PC-3 (cell line): ENCODE results near the gene FBXW2.

Experiments
- EZH2phosphoT487 ChIP-seq: fragments of 300-600 bp; sonication (generic); IDR thresholded peaks from 2 replicates; pipeline ENCODE4 v1.6.1; 2018; ENCODE audit warnings: mild to moderate bottlenecking, antibody characterized with exemption, low read length, borderline replicate concordance
- TF ChIP-seq, protein P1 (sequence below): fragments of 300-600 bp; sonication (generic); conservative IDR thresholded peaks from 2 replicates; pipeline ENCODE4 v1.5.1; 2017; ENCODE audit warnings: antibody characterized with exemption, low read depth, mild to moderate bottlenecking, low read length

DNA sequence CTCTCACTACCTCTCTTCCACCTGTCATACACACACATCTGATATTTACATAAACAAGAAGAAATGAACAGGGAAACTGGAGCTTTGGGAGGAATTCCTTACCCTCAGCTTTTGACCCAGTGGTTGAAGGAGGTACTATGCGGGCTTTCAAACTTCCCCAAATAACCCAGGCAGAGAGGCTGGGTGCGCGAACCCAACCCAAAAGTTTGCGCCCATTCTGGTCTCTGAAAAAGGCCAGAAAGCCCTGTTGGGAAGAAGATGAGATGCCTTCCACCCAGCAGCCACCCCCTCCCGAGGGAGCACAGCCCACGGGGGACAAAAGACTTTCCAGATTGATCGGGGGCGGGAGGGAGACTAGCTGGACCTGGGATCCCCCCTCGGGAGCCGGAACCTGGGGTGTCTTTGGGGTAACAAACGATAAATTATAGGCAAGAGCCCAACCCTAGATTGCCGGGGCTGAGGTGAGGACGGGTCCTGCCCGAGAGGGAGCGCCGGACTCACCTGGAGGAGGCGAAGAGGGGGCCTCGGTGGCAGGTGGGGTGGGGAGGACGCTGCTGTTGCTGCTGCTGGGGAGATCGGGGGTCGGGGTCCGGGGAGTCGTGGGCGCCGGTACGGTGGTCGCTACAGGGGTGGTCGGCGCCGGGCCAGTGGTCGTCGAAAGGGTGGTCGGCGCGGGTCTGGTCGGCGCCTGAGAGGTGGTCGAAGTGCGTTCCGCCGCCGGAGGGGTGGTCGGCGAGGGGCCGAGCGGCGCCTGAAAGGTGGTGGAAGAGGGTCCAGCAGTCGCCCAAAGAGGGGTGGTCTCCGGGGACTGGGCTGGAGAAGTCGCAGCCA is 79.7 kb downstream of the FBXW2 start:
- TF ChIP-seq, protein P1, sequence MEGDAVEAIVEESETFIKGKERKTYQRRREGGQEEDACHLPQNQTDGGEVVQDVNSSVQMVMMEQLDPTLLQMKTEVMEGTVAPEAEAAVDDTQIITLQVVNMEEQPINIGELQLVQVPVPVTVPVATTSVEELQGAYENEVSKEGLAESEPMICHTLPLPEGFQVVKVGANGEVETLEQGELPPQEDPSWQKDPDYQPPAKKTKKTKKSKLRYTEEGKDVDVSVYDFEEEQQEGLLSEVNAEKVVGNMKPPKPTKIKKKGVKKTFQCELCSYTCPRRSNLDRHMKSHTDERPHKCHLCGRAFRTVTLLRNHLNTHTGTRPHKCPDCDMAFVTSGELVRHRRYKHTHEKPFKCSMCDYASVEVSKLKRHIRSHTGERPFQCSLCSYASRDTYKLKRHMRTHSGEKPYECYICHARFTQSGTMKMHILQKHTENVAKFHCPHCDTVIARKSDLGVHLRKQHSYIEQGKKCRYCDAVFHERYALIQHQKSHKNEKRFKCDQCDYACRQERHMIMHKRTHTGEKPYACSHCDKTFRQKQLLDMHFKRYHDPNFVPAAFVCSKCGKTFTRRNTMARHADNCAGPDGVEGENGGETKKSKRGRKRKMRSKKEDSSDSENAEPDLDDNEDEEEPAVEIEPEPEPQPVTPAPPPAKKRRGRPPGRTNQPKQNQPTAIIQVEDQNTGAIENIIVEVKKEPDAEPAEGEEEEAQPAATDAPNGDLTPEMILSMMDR = no peak
- TF ChIP-seq EZH2phosphoT487 = no peak
